ENCODE results near the gene ASXL2. TPM values are rescaled to one million over a fixed set of nuclear protein-coding genes. Genes with fewer than 3 reads are reported as not detected.

ASXL2 gene
- polyA plus RNA-seq (2012; ENCODE audit: insufficient read depth, insufficient read length, low read depth), result 9.9 TPM

DNA sequence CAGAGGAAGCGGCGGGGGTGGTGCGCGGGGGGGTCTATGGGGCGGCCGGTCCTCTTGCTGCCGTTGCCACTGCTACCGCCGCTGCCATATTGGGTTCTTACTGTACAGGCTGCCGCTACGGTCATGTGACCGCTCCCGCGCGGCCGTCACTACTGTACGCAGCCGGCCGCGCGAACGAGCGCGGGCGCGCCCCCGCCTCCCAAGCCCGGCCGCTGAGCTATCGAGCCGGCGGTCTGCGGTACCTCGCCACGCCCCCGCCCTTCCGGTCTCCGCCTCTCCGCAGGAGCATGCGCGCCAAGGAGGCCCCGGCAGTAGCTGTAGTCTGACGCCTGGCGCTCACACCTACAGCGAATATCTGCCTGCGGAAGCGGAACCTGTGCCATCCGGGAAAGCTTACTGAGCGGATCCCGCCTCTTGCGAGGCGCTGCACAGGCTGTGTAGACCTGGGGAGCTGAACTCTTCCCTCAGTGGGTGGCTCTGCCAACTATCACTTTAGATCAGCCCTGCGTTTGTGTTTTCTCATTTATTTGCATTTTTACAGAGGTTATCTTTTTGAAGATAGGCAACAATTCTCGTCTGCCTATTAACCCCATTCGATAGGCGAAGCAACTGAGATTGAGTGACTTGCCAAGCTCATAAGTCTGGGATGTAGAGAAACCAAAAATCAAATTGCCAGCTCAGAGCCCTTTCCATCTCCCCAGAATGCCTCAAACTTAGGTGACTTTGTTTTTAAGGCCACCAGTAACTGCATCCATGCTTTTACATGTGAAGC lies at the start of gene ASXL2:
Gene ASXL2, minus strand, starts transcription at position 127 of the 772 bp plus-strand sequence. CDS start 265 bp downstream, outside the sequence.
- TF ChIP-seq, protein P1, sequence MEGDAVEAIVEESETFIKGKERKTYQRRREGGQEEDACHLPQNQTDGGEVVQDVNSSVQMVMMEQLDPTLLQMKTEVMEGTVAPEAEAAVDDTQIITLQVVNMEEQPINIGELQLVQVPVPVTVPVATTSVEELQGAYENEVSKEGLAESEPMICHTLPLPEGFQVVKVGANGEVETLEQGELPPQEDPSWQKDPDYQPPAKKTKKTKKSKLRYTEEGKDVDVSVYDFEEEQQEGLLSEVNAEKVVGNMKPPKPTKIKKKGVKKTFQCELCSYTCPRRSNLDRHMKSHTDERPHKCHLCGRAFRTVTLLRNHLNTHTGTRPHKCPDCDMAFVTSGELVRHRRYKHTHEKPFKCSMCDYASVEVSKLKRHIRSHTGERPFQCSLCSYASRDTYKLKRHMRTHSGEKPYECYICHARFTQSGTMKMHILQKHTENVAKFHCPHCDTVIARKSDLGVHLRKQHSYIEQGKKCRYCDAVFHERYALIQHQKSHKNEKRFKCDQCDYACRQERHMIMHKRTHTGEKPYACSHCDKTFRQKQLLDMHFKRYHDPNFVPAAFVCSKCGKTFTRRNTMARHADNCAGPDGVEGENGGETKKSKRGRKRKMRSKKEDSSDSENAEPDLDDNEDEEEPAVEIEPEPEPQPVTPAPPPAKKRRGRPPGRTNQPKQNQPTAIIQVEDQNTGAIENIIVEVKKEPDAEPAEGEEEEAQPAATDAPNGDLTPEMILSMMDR (IDR thresholded peaks at IDR 0.05; ENCODE audit: low read depth, low read length), result peak; percentile 10; the same call in 1 of the 2 replicates
- Histone ChIP-seq H3K36me3 (peaks cover 3% of the 10 kb centered on the region; the same call in 1 of the 2 replicates), H3K27me3 (no peaks in the 10 kb centered on the region), H3K9me3 (no peaks in the 10 kb centered on the region), H3K4me3 (ENCODE audit: low read depth, low read length) (peak within 1 kb of the TSS; percentile 96), H3K4me1 (no peaks in the 10 kb centered on the region; the same call in none of the 2 replicates)
- DNase-seq, result peak; percentile 99

- TF ChIP-seq, protein P1 (IDR thresholded peaks at IDR 0.05; ENCODE audit: low read depth, low read length), result no peak
- no peaks in the 10 kb centered on the region for H3K4me1 ChIP-seq
- H3K4me3 ChIP-seq (ENCODE audit: low read depth, low read length), result no peak overlapping the region
- no peaks in the 10 kb centered on the region for H3K9me3 ChIP-seq
- no peaks in the 10 kb centered on the region for H3K27me3 ChIP-seq
- H3K36me3 ChIP-seq, result no peaks in the 10 kb centered on the region; the same call in 1 of the 2 replicates
- DNase-seq, result no peak
Measured at GRCh38 chr2:25926984-25927756, 48.9 kb upstream of the ASXL2 start.

DNA sequence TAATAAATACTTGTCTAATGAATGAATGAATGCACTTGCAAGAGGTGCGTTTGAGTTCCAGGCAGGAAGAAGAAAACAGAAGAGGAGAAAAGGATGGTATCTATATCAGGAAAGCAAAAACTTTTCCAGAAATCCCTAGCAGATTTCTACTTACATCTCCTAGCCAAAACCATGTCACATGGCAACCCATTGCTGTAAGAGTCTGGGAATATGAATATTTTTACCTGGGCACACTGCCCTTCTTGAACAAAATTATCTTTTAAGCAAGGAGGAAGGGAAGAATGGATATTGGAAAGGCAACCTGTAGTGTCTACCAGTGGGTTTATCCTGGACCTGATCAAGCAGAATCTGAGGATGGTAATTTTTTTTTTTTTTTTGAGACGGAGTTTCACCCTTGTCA lies 44.2 kb upstream of the ASXL2 start:
- H3K4me1 ChIP-seq, result no peaks in the 10 kb centered on the region

GRCh38 chr2:25920786-25921415 lies 42.6 kb upstream of the ASXL2 start:
- Histone ChIP-seq H3K27me3 (no peaks in the 10 kb centered on the region), H3K9me3 (no peaks in the 10 kb centered on the region), H3K4me3 (ENCODE audit: low read depth, low read length) (no peak overlapping the region), H3K4me1 (no peaks in the 10 kb centered on the region), H3K36me3 (no peaks in the 10 kb centered on the region)
- no peak for DNase-seq
- TF ChIP-seq, protein P1 (IDR thresholded peaks at IDR 0.05; ENCODE audit: low read depth, low read length), result no peak

More for the DNA sequence above, 44.2 kb upstream of the ASXL2 start:
- Histone ChIP-seq H3K9me3 (no peaks in the 10 kb centered on the region), H3K36me3 (no peaks in the 10 kb centered on the region), H3K27me3 (no peaks in the 10 kb centered on the region), H3K4me3 (ENCODE audit: low read depth, low read length) (no peak overlapping the region)
- no peak for DNase-seq
- TF ChIP-seq, protein P1 (IDR thresholded peaks at IDR 0.05; ENCODE audit: low read depth, low read length), result no peak

DNA sequence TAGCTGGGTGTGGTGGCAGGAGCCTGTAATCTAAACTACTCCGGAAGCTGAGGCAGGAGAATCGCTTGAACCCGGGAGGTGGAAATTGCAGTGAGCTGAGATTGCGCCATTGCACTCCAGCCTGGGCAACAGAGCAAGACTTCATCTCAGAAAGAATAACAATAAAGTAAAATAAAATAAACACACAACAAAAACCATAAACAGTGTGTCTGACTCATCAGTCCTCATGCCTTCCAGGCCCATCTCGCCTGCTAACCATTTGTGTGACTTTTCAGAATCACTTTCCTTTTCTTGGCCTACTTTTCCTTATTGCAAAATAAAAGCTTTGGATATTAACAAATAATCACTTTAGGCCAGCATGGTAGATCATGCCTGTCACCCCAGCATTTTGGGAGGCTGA lies 42.0 kb upstream of the ASXL2 start:
- TF ChIP-seq, protein P1 (IDR thresholded peaks at IDR 0.05; ENCODE audit: low read depth, low read length), result no peak
- Histone ChIP-seq H3K9me3 (no peaks in the 10 kb centered on the region), H3K4me3 (ENCODE audit: low read depth, low read length) (no peak overlapping the region), H3K4me1 (no peaks in the 10 kb centered on the region), H3K27me3 (no peaks in the 10 kb centered on the region), H3K36me3 (no peaks in the 10 kb centered on the region)
- no peak for DNase-seq

All from BE2C (cell line).